Activated T-cell treated with anti-CD3 and anti-CD28 coated beads for 1 hour (primary cell): ENCODE results near the gene POLR2H.
A peak's percentile ranks its signal among the peaks of the same experiment; 100 is the strongest.

Source experiments
- DNase-seq: peaks from one replicate; pipeline ENCODE4 v3.0.0-alpha.2; 2020; ENCODE audit warnings: low read depth

The POLR2H gene

DNA sequence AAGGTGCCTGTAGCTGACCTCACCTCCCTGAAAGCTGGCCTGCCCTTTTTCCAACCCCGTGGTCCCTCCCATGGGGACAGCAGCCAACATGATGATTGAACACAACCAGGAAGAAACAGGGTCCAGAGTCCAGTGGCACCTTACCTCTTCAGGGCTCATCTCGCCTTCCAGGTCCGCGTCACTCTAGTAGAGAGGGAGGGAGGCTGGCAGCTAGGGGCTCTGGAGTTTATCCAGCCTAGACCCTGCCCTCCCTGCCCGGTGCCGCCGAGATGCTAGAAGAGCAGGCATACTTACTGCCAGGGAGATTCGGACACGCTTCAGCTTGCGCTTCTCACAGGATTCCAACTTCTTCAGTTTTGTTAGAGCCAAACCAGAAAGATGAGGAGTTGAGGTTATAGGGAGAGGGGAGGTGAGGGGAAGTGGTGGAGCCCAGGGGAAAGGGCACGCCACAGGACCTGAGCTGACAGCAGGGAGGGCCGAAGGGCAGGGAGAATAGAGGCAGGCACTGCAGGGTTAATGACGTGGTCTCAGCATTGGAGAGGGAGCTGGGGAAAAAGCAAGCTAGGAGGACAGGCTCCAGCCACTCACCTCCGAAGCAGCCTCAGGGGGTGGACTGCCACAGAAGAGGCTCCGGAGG is 9.2 kb upstream of the POLR2H start:
- no peak for DNase-seq

DNA sequence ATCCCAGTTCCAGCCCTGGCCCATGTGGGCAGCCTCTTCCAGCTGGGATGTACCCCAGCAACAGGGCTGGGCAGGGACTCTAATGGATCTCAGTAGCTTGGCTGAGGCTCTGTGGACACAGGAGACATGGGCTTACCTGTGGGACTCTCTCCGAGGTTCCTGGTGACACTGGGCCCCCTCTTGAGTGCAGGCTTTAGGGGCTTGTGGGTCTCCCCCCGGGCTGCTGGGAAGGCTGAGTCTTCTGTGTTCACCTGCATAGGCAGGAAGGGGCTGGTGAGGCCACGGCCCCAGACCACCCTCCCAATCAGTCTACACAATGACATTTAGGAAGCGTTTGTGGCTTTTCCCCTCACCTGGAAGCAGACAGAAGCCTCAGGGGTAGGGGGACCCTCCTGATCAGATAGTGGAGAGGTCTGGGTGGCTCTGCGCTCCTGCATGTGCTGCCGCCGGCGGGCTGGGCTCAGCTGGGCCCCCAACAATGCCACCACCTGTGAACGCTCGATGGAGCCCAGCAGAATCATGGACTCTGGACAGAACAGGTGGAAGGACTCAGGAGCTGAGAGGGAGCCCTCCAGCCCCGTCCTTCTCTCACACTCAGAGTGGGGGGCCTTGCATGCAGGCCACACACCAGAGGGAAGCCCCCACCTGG is 8.5 kb upstream of the POLR2H start:
- no peak for DNase-seq

DNA sequence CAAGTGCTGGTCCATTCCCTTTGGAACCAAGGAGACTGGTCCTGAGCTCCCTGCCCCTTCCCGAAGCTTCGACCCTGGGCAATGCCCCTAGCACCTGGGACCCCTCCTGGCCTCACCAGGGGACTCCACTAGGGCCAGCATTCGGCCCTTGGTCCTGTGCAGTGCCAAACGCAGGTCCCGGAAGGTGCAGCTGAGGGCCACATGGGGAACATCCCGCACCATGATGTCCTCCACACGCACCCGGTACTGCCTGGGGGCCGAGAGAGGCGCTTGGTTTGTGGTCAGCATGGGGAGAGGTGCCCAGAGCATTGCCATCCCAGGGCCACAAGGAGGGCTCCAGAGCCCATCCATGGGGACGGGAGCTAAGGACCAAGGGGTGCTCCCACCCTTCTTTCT is 8.0 kb upstream of the POLR2H start:
- no peak for DNase-seq

DNA sequence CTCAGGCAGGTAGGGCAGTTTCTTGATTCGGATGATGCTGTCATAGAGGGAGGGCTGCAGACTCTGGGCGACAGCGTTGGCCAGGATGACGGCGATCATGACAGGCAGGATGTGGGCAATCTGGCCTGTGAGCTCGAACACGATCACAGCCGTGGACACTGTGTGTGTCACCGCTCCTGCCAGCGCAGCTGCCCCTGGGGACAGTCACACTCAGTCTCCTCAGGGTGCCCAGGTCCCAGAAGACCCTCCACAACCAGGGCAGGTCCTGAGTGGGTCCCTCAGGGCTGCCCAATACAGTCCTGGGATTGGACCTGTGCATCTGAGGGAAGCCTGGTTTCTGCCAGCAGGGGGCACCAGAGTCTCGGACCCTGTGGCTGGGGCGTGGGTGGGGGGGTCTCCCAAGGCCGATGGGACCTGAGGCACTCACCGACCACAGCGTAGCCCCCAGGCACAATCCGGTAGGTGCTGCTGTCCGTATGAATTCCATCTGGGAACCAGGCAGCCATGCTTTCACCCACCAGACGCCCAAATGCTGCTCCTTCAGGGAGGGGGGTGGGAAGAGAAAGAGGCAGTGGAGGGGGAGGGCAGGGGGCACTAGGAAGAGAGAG is 7.3 kb upstream of the POLR2H start:
- peak; percentile 63 for DNase-seq

DNA sequence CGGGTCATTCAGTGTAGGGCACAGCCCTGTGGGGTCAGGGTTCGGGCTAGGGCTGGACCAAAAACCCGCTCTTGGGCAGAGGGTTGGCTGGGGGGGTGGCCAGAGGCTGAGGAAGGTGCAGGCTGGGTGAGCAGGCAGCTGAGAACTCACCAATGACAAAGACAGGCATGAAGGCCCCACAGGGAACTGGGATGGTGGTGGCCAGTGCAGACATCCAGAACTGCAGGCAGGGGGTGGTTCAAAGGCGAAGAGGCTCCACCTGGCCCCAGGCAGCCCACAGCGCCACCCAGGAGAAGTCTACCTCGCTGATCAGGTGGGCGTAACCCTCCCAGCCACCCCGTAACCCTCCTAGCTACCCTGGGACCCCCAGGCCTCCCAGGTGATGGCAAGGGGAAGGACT is 6.8 kb upstream of the POLR2H start:
- no peak for DNase-seq

DNA sequence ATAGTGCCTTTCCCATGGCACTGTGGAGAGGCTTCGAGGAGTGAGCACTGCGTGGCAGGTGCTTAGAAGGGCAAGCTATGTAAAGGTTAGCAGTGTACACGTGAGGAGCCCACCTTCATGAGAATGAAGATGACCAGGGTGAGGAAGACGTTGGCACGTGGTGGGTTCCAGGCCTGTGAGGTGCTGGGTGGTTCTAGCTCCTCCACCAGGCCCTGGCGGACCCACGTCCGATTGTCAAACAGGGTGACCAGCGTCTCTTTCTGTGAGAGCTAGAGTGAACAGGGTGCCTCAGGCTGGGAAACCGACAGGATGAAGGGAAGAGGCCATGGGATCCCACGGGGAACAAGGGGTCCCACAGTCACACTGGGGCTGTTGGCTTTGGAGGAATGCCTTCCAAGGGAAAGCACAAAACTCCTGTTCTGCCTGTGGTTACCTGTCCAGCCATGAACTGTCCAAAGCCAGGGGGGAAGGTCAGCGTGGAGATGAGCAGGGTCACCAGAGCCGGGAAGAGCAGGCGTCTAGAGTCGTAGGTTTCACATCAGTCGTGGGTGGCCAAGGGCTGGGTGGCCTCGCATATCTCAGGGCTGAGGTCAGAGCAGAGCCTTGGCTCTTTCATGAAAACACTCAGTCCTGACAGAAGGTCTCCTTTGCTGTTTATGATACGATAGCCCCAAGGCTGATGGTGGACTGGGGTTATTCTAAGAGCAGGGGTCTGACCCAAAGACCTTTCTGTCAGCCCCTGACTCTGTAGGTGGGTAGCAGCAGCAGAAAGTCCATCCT is 6.1 kb upstream of the POLR2H start:
- DNase-seq: no peak

DNA sequence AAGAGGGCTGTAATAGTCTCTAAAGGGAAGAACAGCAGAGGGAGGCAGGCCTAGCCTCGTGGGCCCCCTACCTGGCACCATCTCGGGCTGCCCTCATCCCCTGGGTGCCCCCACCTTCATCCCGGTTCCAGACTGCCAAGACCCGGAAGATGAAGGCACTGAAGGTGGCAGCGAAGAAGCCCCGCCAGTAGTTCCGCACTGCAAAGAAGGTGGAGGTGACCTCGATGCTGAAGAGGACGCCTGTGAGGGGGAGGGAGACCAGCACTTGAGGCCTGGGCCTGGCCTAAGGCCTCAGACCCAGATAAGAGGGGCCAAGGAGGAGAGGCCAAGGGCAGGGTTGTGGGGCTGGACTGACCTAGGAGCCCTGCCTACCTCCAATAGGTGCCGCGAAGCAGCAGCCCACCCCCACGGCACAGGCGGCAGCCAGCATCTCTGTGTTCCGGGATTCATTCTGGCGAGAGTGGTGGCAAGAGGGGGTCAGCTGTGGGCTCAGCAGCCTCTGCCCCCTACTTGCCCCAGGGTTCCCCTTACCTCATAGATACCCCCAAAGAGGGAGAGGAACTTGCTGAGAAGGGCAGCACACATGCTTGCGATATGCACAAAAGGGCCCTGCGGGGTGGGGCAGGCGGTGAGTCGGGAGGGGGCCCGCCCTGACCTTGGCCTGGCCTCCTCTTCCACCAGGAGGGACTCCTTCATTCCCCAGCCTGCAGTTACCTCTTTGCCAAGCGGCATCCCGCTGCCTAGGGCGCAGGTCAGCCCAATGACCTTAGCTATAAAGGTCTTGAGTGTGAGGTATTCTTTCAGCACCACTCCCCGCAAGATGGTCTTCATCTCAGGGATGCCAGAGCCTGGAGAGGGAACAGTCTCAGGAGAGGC is 4.0 kb upstream of the POLR2H start:
- DNase-seq: no peak

DNA sequence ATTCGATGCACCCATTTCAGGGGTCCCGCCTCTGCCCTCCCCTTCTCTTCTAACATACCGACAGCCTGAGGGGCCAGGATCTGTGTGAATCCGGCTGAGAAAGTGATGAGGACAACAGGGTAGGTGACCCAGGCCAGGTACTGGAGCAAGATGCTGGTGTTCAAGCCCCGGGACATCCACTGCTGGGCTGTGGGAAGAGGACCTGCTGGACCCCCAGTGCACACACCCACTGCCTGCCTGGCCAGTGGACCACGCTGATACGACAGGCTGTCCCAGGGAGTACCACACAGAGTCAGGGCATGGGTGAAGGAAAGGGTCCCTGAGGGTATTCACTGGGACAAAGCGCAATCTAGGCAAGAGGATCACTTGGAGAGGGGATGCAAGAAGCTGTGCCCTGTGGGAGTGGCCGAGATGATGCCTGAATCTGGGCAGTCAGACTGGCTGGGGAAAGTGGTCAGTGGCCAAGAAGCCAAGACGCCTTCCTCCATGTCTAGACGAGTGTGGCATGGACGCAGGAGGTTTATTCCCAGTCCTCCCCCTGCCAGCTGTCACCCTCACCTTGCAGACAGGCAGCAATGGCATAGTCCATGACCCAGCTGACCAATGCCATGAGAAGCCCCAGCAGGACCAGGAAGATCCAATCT is 3.3 kb upstream of the POLR2H start:
- no peak for DNase-seq

DNA sequence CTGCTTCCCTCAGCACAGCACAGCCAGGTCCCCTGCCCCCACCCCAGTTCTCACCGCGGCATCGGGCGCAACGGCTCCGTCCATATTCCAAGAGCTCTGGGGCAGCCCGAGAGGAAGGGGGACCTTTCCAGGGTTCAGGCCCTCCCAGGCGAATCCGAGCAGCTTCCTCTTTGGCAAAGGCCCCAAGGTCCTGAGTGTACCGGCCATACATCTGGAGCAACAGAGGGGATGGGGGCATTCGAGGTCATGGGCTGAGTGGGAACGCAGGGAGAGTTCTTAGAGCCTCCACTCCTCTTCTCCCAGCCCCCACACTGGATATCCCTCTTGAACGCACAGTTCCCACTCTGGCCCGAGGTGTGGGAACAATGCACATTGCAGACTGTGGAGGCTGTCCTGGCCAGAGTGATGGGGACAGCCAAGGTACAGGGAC is 2.6 kb upstream of the POLR2H start:
- no peak for DNase-seq

DNA sequence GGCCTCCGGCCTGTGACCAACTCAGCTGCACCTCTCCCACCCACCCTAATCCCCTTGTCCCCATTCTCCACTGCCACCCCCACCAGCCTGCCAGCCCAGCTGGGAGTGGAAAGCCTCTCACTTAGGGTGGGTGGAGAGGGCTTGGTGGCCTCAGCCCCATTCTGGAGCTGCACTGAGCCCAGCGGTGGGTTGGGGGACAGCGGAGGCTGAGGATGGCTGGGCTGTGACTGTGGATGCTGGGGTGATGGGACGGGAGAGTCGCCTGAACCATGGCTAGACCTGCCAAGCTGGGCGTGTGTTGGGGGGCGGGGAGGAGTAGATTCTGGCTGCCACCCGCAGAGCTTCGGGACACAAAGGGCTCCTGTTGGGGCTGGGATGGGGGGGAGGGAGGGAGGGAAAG is 1.9 kb upstream of the POLR2H start:
- DNase-seq: no peak

DNA sequence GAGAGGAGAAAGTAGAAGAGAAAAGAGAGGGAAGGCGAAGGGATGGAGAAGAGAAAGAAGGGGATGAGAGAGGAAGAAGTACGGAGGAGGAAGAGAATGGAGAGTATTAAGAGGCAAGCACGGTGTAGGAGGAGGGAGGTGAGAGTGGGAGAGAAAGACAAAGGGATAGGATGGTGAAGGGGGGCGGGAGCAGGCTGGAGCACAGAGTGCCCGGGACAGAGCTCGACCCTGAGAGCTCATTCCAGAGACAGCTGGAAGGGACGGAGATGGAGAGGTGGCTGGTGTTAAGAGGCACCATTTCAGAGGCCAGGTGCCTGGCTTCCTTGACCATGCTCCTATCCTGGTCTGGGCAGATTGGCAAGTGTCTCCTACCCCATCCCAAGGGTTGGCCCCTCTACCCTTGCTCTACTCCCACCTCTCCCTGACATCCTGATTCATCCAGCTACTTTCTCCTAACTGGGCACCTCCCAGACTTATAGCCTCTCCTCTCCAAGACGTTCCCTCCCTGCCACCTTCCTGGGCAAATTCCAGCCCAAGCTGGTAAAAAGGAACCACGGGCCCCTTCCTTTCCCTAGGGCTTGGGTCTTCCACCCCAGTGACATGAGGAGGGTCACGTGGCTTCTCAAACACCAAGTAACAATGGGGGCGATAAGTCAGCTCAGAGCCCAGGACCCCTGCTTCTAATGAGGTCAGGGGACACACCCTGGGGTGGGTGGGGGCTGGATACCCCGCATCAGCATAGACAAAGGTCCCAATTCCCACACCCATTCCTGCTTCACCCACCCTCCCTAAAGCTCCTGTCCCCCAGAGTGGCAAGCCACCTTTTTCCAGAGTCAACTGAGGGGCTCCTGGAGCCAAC is 1.2 kb upstream of the POLR2H start:
- no peak for DNase-seq

DNA sequence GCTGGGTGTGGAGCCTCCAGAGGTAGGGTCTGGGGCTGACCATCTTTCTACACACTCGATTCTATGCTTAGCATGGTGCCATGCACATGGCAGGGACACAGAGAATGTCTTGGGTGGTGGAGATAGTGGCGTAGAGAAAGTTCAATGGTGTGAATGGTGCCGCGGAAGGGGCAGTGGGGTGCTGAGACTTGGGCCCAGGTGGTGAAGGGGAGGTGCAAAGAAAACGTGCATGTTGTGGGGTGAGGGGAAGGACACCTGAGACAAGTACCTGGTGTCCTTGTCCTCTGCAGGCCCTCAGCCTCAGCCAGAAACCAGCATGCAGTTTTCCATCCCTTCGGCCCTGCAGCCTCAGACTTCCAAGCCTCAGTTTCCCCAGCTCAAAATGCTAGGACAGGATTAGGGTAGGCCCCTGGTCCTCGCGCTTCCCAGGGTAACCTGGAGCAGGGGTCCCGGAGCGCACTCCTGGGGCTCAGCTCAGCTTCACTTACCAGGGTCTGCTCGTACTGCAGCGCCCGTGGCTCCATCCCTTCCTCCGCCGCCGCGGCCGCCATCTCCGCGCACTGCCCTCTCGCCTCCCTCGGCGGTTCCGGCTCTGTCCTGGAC is 480 bp upstream of the POLR2H start:
- DNase-seq: no peak

DNA sequence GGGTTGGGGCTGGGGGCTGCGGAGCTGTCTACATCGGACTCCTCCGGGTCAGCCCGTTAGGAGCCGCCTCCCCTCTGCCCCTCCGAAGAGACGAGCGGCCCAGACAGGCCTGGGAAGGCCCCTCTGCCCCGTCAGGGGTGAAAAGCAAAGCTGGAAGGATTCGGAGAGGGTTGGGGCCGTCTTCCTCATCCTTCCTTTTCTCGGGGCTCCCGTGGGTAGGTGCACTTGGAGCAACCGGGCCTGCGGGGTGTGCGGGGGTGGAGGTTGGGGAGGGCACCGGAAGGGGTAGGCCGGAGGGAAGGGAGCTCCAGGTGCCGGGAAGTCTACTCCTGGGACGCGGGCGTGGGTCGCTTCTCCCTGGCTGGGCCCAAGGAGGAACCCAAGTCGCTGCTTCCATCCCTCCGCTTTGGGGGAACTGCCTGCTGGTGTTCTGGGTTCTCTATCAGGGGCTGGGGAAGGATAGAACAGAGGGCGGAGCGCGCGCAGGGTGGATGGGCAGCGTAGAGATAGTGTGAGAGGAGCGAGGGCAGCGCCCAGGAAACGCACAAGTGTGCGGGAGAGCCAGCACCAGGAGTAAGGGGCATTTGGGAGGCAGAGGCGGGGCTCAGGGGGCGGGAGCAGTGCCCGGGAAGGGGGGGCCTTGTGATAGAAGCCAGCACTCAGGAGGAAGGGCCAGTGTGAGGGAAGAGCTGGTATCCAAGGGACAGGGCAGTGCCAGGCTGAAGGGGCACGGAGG is 590 bp downstream of the POLR2H start:
- peak; percentile 20 for DNase-seq

DNA sequence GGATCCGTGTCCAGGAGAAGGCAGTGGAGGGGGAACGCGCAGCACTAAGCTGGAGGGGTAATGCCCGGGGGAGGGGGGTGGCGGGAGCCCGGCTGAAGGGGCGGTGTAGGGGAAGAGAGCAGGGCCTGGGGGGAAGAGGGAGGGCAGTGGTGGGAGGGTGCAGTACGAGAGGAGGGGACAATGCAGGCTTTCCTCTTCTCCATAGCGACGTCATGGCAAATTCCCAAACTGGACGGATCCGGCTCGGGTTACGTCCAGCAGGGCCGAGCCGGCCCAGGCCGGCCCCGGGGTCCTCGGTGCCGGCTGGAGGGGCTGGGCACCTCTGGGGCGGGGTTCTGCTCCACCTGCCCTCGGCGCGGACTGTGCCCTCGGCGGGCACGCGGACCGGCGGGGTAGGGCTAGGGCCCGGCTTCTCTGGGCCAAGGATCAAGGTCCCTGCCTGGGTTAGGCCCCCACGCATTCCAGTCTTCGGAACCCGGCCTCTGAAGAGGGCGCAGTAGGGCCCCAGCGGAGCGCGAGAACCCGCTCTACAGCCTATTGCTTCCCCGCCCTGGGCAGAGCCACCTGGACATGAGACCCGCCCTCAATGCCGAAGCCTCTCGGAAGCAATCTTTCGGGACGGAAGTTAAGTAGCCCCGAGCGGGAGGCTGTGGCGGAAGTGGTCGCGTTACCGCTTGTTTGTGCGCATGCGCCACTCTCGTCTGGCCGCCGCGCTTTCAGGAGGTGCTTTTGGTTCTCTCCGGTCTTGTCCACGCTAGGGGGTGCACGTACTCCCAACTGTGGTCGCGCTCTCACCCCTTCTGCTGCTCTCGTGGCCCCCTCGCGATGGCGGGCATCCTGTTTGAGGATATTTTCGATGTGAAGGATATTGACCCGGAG is 1.4 kb downstream of the POLR2H start:
- DNase-seq: peak; percentile 88

DNA sequence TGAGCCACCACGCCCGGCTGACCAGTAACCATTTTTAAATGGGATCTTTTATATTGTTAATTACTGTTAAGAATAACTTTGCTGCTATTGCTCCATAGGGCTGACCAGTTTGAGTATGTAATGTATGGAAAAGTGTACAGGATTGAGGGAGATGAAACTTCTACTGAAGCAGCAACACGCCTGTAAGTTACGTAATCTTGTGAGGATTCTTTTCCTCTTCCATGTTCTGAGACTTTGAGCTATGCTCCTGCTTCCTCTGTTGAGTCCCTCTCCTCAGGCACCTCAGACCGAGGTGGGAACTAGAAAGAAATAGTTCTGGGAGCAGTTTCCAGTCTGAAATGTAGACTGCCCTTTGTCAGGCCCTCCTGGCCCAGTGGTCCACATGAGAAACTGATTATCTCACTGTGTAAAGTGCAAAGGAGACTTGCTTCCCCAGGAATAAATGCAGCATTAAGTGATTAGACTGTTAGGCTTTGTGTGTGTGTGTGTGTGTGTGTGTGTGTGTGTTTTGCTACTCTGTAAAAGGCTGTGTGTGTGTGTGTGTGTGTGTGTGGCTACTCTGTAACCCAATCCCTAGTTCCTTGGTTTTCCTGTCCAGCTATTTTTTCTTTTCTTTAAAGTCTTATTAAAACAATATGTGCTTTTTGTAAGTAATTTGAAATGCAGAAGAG is 5.2 kb downstream of the POLR2H start:
- DNase-seq: no peak

DNA sequence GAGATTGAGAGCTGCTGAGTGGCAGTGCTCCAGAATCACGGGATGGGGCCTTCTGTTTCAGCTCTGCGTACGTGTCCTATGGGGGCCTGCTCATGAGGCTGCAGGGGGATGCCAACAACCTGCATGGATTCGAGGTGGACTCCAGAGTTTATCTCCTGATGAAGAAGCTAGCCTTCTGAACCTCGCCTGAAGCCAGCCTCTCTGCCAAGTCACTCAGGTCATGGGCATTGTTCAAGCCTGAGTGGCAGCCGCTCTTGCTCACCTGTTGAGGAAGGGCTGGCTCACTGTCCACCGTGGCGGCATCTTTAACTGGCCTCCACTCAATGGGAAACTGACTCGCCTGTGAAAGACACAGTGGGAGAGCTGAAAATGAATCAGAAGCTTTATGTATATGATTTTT is 6.6 kb downstream of the POLR2H start:
- no peak for DNase-seq

DNA sequence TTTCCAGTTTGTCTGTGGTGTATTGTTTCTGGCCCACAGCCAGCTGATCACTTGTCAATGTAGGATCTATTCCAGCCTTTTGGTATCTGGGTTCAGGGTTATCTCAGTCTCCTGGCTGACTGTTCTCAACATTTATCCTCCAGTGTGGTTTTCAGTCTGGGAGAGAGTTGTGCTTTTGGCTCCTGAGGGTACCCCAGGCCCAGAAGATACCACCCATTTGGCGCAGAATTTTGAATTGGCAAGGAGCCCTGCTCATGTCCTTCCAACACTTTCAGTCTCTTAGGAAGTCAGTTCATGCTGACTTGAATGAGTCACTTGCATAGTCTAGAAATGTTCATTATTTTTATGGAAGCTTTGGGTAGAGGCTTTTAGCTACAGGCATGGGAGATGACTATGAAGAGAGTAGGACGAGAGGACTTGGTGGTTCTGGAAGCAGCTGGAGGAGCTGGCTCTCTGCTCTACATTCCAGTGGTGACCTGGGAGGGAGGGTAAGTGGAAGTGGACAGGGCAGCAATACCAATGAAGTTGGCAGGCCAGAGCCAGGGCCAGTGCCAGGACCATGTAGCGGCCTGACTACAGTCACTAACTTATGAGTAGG is 7.2 kb downstream of the POLR2H start:
- DNase-seq: no peak
